Skin epidermis (tissue), 12 donors: Measurements from ENCODE around the gene FAM3B.

Source experiments
- H3K27ac ChIP-seq, 21 experiments: fragments of 200-600 bp; sonication (generic) in 11 of 21; one replicate each; pipeline ENCODE4 v1.5.0; 2020; ENCODE audit warnings: mild to moderate bottlenecking in 3 of 21, inconsistent platforms in 2 of 21, moderate library complexity in 2 of 21
- H3K4me3 ChIP-seq, 7 experiments: fragments of 200-600 bp; sonication (generic) in 2 of 7; one replicate each; pipeline ENCODE4 v1.5.0; 2020; ENCODE audit warnings: inconsistent platforms in 2 of 7, mild to moderate bottlenecking in 2 of 7, moderate library complexity in 1 of 7

FAM3B gene

GRCh38 chr21:41365377-41366107 is 48.9 kb downstream of the FAM3B start:
- peak overlapping the region in 1 of 21 experiments; percentile 31 for H3K27ac ChIP-seq
- H3K4me3 ChIP-seq, result no peak overlapping the region

GRCh38 chr21:41366522-41367151 is 50.0 kb downstream of the FAM3B start:
- Histone ChIP-seq H3K4me3 (no peak overlapping the region), H3K27ac (peak overlapping the region in 8 of 21 experiments; percentile 2 to 88 (median 52))

- no peak overlapping the region for H3K4me3 ChIP-seq
- peak overlapping the region in 9 of 21 experiments; percentile 2 to 88 (median 58) for H3K27ac ChIP-seq
Measured at GRCh38 chr21:41367301-41367944, 50.8 kb downstream of the FAM3B start.

- H3K27ac ChIP-seq, result peak overlapping the region in 13 of 21 experiments; percentile 17 to 88 (median 76)
- H3K4me3 ChIP-seq, result no peak overlapping the region
Measured at GRCh38 chr21:41367945-41368734, 51.5 kb downstream of the FAM3B start.

- Histone ChIP-seq H3K4me3 (peak overlapping the region in 2 of 7 experiments; percentile 28 to 33), H3K27ac (peak overlapping the region in 17 of 21 experiments; percentile 14 to 88 (median 69))
Measured at GRCh38 chr21:41368735-41369104, 52.1 kb downstream of the FAM3B start.

- Histone ChIP-seq H3K4me3 (peak overlapping the region; percentile 10 to 36 (median 31)), H3K27ac (peak overlapping the region in 19 of 21 experiments; percentile 13 to 88 (median 67))
Measured at GRCh38 chr21:41369105-41369919, 52.7 kb downstream of the FAM3B start.

- Histone ChIP-seq H3K27ac (peak overlapping the region in 19 of 21 experiments; percentile 14 to 88 (median 67)), H3K4me3 (peak overlapping the region; percentile 10 to 36 (median 31))
Measured at GRCh38 chr21:41369920-41370839, 53.6 kb downstream of the FAM3B start.

GRCh38 chr21:41370840-41371684 is 54.5 kb downstream of the FAM3B start:
- H3K4me3 ChIP-seq, result no peak overlapping the region

GRCh38 chr21:41371685-41372030 is 55.1 kb downstream of the FAM3B start:
- H3K4me3 ChIP-seq, result no peak overlapping the region
- H3K27ac ChIP-seq, result peak overlapping the region in 1 of 21 experiments; percentile 76

More at GRCh38 chr21:41370840-41371684, 54.5 kb downstream of the FAM3B start:
- H3K27ac ChIP-seq, result peak overlapping the region in 2 of 21 experiments; percentile 21 to 76

- Histone ChIP-seq H3K4me3 (no peak overlapping the region), H3K27ac (no peak overlapping the region)
Measured at GRCh38 chr21:41373253-41373652, 56.7 kb downstream of the FAM3B start.

GRCh38 chr21:41373763-41374162 is 57.2 kb downstream of the FAM3B start:
- Histone ChIP-seq H3K27ac (no peak overlapping the region), H3K4me3 (no peak overlapping the region)

GRCh38 chr21:41374177-41374712 is 57.6 kb downstream of the FAM3B start:
- no peak overlapping the region for H3K4me3 ChIP-seq

GRCh38 chr21:41374867-41375533 is 58.4 kb downstream of the FAM3B start:
- Histone ChIP-seq H3K4me3 (no peak overlapping the region), H3K27ac (no peak overlapping the region)

More at GRCh38 chr21:41374177-41374712, 57.6 kb downstream of the FAM3B start:
- H3K27ac ChIP-seq, result no peak overlapping the region

GRCh38 chr21:41375875-41376274 is 59.3 kb downstream of the FAM3B start:
- Histone ChIP-seq H3K4me3 (no peak overlapping the region), H3K27ac (no peak overlapping the region)

- no peak overlapping the region for H3K27ac ChIP-seq
- no peak overlapping the region for H3K4me3 ChIP-seq
Measured at GRCh38 chr21:41377715-41378114, 61.1 kb downstream of the FAM3B start.

- H3K27ac ChIP-seq, result no peak overlapping the region
- no peak overlapping the region for H3K4me3 ChIP-seq
Measured at GRCh38 chr21:41378849-41379248, 62.2 kb downstream of the FAM3B start.
